Thoracic aorta (tissue), 2 donors: ENCODE measurements around the gene MAPK14. TPM values are rescaled to one million over a fixed set of nuclear protein-coding genes. Genes with fewer than 3 reads are reported as not detected.
"Not testable (repeated sequence)": the region's sequence is repeated elsewhere in the genome, so short reads cannot be mapped to it uniquely, and the experiment has no call there.

Source experiments
- ATAC-seq: fragments of 150-250 bp; one replicate; pipeline ENCODE4 v1.8.0; 2017; ENCODE audit warnings: low read depth; ENCODE audit not compliant: insufficient number of reproducible peaks, low FRiP score
- DNase-seq: peaks from one replicate; pipeline ENCODE4 v3.0.0-alpha.2; 2020; ENCODE audit warnings: low spot score
- H3K27ac ChIP-seq, 2 donors: fragments of 200-600 bp; sonication (generic); 1 replicate in 1 of 2; 2 replicates in 1 of 2; pipeline ENCODE4 v1.5.1; 2016; ENCODE audit warnings: mild to moderate bottlenecking in 2 of 2, moderate library complexity in 2 of 2
- H3K27me3 ChIP-seq: fragments of 200-600 bp; sonication (generic); replicated peaks from 2 replicates; pipeline ENCODE4 v1.6.0; 2016; ENCODE audit warnings: mild to moderate bottlenecking; ENCODE audit not compliant: insufficient read depth
- H3K36me3 ChIP-seq: fragments of 200-600 bp; sonication (generic); one replicate; pipeline ENCODE4 v1.5.1; 2016
- H3K4me1 ChIP-seq, 2 donors: fragments of 200-600 bp; sonication (generic); 1 replicate in 1 of 2; 2 replicates in 1 of 2; pipeline versions ENCODE4 v1.5.1 to v1.6.0; 2016; ENCODE audit warnings: low read depth in 2 of 2, mild to moderate bottlenecking in 1 of 2; ENCODE audit not compliant: control insufficient read depth in 1 of 2
- H3K4me3 ChIP-seq: fragments of 200-600 bp; sonication (generic); 2 replicates; pipeline ENCODE4 v1.5.1; 2016; ENCODE audit warnings: mild to moderate bottlenecking
- H3K9me3 ChIP-seq: fragments of 200-600 bp; sonication (generic); 2 replicates; pipeline ENCODE4 v1.5.1; 2016
- total RNA-seq, 2 donors: library from RNA; depleted of rRNA; stranded (reverse); fragments of >200 nt; gene quantifications; one replicate each; pipeline versions ENCODE4 v1.1.0 to v1.2.3, GENCODE V29; 2016
- TF ChIP-seq, protein P1 (sequence below): fragments of 200-600 bp; sonication (generic); IDR thresholded peaks from one replicate; pipeline ENCODE4 v1.5.1; 2019; ENCODE audit warnings: antibody characterized with exemption

Gene MAPK14
- total RNA-seq, 2 donors from 2014 or later, result 61.9 to 106 TPM

DNA sequence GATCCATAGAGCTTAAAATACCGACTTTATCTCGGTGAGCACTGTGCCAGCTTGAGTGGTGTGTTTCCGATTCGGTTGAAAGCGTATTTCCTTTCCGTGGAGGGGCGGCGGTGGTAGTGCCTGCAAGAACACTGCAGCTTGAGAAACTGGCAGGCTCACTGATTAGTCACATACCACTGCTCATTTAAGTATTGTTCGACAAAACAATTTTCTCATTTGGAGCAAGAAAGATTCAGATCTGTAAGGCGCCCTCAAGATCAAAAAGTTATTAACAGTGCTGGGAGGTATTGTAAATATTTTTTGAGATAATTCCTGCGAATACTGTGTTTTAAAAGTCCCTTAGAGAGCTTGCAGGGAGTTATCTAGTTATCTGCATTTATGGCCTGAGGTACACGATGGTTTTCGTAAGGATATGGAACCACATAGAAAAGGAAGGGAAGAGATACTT lies 1.3 kb downstream of the MAPK14 start:
- Histone ChIP-seq H3K4me3 (peak overlapping the region; percentile 91), H3K9me3 (no peaks in the 10 kb centered on the region), H3K36me3 (no peaks in the 10 kb centered on the region), H3K27ac (peak overlapping the region; percentile 76 to 87), H3K4me1 (peaks cover 37 to 46% of the 10 kb centered on the region in 2 donors), H3K27me3 (no peaks in the 10 kb centered on the region)
- TF ChIP-seq, protein P1, sequence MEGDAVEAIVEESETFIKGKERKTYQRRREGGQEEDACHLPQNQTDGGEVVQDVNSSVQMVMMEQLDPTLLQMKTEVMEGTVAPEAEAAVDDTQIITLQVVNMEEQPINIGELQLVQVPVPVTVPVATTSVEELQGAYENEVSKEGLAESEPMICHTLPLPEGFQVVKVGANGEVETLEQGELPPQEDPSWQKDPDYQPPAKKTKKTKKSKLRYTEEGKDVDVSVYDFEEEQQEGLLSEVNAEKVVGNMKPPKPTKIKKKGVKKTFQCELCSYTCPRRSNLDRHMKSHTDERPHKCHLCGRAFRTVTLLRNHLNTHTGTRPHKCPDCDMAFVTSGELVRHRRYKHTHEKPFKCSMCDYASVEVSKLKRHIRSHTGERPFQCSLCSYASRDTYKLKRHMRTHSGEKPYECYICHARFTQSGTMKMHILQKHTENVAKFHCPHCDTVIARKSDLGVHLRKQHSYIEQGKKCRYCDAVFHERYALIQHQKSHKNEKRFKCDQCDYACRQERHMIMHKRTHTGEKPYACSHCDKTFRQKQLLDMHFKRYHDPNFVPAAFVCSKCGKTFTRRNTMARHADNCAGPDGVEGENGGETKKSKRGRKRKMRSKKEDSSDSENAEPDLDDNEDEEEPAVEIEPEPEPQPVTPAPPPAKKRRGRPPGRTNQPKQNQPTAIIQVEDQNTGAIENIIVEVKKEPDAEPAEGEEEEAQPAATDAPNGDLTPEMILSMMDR, result no peak
- ATAC-seq, result no peak
- DNase-seq, result peak; percentile 43

DNA sequence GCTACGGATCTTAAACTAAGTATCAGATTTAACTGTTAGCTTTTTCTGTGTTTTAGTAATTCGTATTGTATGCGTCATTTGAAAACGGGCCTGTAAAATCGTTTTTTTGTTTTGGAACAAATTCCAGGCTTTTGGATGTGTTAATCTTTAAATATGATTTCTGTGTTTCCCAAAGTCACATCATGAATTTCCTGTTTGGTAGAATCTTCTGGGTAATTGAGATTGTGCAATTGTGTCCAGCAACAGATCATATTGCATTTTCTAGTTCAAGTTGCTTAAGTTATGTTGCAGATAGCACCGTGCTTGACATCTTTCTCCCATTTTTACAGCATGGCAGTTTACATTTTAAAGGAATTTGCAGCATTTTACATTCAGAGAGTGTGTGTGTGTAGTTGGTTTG lies 1.9 kb downstream of the MAPK14 start:
- ATAC-seq, result no peak
- peak overlapping the region; percentile 76 to 87 for H3K27ac ChIP-seq

DNA sequence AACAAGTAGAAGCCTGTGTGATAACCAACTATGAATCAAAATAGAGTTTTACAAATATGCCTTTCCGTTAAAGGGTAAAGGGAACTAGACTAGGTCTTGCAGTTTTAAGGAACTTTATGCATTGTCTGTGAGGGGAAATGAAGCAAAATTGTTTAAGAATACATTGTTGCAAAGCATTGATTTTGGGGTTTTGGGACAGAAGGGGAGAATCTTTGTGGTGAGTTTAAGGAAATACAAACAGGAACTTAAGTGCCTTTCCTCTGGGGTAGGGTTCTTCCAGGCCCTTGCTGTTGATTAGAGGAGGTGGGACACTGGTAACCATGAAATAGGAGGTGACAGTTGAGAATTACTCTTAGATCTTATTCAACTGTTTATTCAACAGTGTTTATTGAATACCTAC lies 4.7 kb downstream of the MAPK14 start:
- DNase-seq, result no peak
- Histone ChIP-seq H3K27ac (no peak overlapping the region), H3K36me3 (no peaks in the 10 kb centered on the region)

More for the DNA sequence above, 1.9 kb downstream of the MAPK14 start:
- DNase-seq, result no peak
- no peaks in the 10 kb centered on the region for H3K36me3 ChIP-seq
- no peaks in the 10 kb centered on the region for H3K27me3 ChIP-seq
- TF ChIP-seq, protein P1, result no peak
- peak overlapping the region; percentile 91 for H3K4me3 ChIP-seq
- H3K9me3 ChIP-seq, result no peaks in the 10 kb centered on the region
- peaks cover 43 to 52% of the 10 kb centered on the region in 2 donors for H3K4me1 ChIP-seq

DNA sequence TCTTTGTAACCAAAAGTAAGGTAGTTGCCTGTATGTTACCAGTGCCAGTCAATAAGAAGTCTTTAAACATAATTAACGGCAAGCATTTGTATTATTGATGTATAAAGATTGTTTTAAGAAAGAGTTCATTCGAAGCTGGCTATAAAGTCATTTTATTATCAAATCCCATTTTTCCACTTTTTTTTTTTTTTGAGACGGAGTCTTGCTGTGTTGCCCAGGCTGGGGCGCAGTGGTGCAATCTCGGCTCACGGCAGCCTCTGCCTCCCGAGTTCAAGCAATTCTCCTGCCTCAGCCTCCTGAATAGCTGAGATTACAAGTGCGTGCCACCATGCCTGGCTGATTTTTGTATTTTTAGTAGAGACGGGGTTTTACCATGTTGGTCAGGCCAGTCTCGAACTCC lies 5.5 kb downstream of the MAPK14 start:
- not testable (repeated sequence) for ATAC-seq, DNase-seq, H3K36me3 ChIP-seq, H3K27ac ChIP-seq, H3K9me3 ChIP-seq, H3K4me3 ChIP-seq, H3K27me3 ChIP-seq
- peaks cover 56 to 78% of the 10 kb centered on the region in 2 donors for H3K4me1 ChIP-seq

More for the DNA sequence above, 4.7 kb downstream of the MAPK14 start:
- H3K4me3 ChIP-seq, result no peak overlapping the region
- peaks cover 53 to 69% of the 10 kb centered on the region in 2 donors for H3K4me1 ChIP-seq
- no peaks in the 10 kb centered on the region for H3K27me3 ChIP-seq
- TF ChIP-seq, protein P1, result no peak
- no peak for ATAC-seq
- H3K9me3 ChIP-seq, result no peaks in the 10 kb centered on the region

DNA sequence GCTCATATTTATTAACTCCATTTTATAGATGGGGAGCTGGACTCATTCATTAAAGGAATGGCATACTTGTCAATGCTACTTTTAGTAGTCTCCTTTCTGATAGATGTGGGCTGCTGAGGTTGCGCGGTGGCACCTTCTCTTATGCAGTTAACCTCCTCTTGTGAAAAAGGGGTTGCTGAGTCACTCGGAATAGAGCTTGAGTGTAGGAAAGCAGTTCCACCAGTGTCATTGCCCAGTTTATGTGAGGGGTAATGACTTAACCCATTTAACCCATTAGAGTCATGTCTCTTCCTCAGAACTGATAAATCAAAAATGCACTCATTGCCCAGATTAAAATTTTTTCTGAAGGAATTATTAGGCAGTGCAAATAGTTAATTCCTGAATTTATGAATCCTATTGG lies 6.3 kb downstream of the MAPK14 start:
- no peak for DNase-seq
- H3K36me3 ChIP-seq, result no peaks in the 10 kb centered on the region
- no peak overlapping the region for H3K4me3 ChIP-seq
- no peaks in the 10 kb centered on the region for H3K27me3 ChIP-seq
- ATAC-seq, result no peak
- TF ChIP-seq, protein P1, result no peak
- no peak overlapping the region for H3K27ac ChIP-seq
- peaks cover 60 to 84% of the 10 kb centered on the region in 2 donors for H3K4me1 ChIP-seq
- H3K9me3 ChIP-seq, result no peaks in the 10 kb centered on the region

DNA sequence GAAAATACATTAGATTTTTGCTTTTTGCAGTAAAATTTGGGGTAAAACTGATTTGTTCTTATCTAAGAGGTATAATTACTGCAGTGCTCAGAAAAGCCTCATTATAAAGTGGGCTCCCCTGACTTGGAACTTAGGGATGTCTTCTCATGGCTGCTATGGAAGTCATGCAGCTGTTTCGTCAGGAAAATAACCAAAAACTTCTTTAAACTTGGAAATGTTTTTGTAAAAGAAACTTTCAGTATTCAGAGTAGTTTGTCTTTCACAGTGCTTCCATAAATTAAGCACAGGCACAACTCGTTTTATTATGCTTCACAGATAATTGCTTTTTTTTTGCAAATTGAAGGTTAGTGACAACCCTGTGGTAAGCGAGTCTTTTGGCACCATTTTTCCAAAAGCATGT lies 6.8 kb downstream of the MAPK14 start:
- ATAC-seq (no peak), DNase-seq (no peak)
- H3K9me3 ChIP-seq, result no peaks in the 10 kb centered on the region
- H3K27ac ChIP-seq, result no peak overlapping the region
- TF ChIP-seq, protein P1, result no peak
- H3K4me3 ChIP-seq, result no peak overlapping the region
- peaks cover 65 to 85% of the 10 kb centered on the region in 2 donors for H3K4me1 ChIP-seq
- H3K36me3 ChIP-seq, result no peaks in the 10 kb centered on the region
- H3K27me3 ChIP-seq, result no peaks in the 10 kb centered on the region
